Calu3 (cell line): ENCODE measurements around the gene PRKN. TPM values are rescaled to one million over a fixed set of nuclear protein-coding genes. Genes with fewer than 3 reads are reported as not detected.
A peak's percentile ranks its signal among the peaks of the same experiment; 100 is the strongest.

ENCODE experiments used
- BruUV-seq: library from RNA; stranded (reverse); fragments of 400-500 nt; replicated peaks from 2 replicates; lab custom pipeline; 2021; lab: Mats Ljungman, UMichigan
- CTCF ChIA-PET: fragments of 300-600 bp; sonication (Branson Sonifier 250); formaldehyde crosslinking; loops from one replicate; lab custom pipeline; 2022; ENCODE audit warnings: antibody characterized with exemption; lab: Charles Lee
- DNase-seq: peaks from one replicate; pipeline ENCODE4 v3.0.0; 2022
- H3K27ac Mint-ChIP-seq: one replicate; pipeline ENCODE4 v1.8.0; 2022; ENCODE audit warnings: mixed read lengths; ENCODE audit not compliant: unreplicated experiment
- H3K27me3 Mint-ChIP-seq: one replicate; pipeline ENCODE4 v1.8.0; 2022; ENCODE audit warnings: mixed read lengths; ENCODE audit not compliant: unreplicated experiment
- H3K36me3 Mint-ChIP-seq: one replicate; pipeline ENCODE4 v1.8.0; 2022; ENCODE audit warnings: mild to moderate bottlenecking, moderate library complexity, mixed read lengths; ENCODE audit not compliant: insufficient read depth, unreplicated experiment
- H3K4me1 Mint-ChIP-seq: one replicate; pipeline ENCODE4 v1.8.0; 2022; ENCODE audit warnings: mild to moderate bottlenecking, low read depth, mixed read lengths; ENCODE audit not compliant: unreplicated experiment
- H3K4me3 Mint-ChIP-seq: one replicate; pipeline ENCODE4 v1.8.0; 2022; ENCODE audit warnings: mild to moderate bottlenecking, low read depth, moderate library complexity, mixed read lengths; ENCODE audit not compliant: unreplicated experiment
- H3K9me3 Mint-ChIP-seq: one replicate; pipeline ENCODE4 v1.8.0; 2022; ENCODE audit warnings: low read depth, mixed read lengths; ENCODE audit not compliant: unreplicated experiment
- intact Hi-C: fragments of 100-400 bp; cut with micrococcal nuclease; formaldehyde crosslinking; loops from one replicate; pipeline ENCODE4 v1.10.0; 2022; ENCODE audit not compliant: unreplicated experiment
- total RNA-seq: library from RNA; stranded (reverse); gene quantifications from 2 replicates; pipeline ENCODE4 v1.2.3, GENCODE V29; 2022
- TF ChIP-seq, protein P1 (sequence below): fragments of 200-600 bp; IDR thresholded peaks from one replicate; pipeline ENCODE4 v1.8.0; 2022; ENCODE audit warnings: antibody characterized with exemption; ENCODE audit not compliant: unreplicated experiment

The PRKN gene
- total RNA-seq, 1 experiment from 2014 or later, result 3.8 TPM

DNA sequence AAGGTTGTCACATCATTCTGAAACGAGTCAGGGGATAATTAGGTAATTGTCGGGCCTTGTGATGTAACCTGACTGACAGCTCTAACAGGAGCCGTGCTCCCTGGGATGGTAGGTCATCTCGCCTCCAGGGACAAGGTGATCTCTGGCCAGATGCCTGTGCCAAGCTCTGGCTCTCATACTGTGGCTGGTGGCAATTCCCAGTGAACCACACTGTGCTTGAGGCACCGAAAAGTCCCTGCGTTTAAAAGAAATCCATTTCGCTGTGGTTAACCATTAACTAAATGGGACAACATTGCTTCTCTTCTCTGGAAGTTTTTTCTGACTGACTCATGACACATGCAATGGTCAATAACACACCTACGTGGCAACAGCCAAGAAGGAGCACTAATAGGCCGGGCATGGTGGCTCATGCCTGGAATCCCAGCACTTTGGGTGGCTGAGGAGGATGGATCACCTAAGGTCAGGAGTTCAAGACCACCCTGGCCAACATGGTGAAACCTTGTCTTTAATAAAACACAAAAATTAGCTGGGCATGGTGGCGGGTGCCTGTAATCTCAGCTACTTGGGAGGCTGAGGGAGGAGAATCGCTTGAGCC is 669.2 kb downstream of the PRKN start:
- H3K27me3 Mint-ChIP-seq, result no peaks in the 10 kb centered on the region
- intact Hi-C loops, result loop anchor here (5.0 kb wide), 1 partner anchor 136 kb away; no protein-coding TSS in a partner anchor
- TF ChIP-seq, protein P1, sequence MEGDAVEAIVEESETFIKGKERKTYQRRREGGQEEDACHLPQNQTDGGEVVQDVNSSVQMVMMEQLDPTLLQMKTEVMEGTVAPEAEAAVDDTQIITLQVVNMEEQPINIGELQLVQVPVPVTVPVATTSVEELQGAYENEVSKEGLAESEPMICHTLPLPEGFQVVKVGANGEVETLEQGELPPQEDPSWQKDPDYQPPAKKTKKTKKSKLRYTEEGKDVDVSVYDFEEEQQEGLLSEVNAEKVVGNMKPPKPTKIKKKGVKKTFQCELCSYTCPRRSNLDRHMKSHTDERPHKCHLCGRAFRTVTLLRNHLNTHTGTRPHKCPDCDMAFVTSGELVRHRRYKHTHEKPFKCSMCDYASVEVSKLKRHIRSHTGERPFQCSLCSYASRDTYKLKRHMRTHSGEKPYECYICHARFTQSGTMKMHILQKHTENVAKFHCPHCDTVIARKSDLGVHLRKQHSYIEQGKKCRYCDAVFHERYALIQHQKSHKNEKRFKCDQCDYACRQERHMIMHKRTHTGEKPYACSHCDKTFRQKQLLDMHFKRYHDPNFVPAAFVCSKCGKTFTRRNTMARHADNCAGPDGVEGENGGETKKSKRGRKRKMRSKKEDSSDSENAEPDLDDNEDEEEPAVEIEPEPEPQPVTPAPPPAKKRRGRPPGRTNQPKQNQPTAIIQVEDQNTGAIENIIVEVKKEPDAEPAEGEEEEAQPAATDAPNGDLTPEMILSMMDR, result no peak
- peak overlapping the region; percentile 24 for H3K4me3 Mint-ChIP-seq
- no TSS peak for BruUV-seq
- peak overlapping the region; percentile 87 for H3K27ac Mint-ChIP-seq
- peaks cover 30% of the 10 kb centered on the region for H3K4me1 Mint-ChIP-seq
- CTCF ChIA-PET, result interaction anchor here (0.6 kb wide), 1 partner anchor 400 kb away, joined by 5 read pairs; no protein-coding TSS in a partner anchor
- peaks cover 8% of the 10 kb centered on the region for H3K36me3 Mint-ChIP-seq
- DNase-seq, result peak; percentile 75
- no peaks in the 10 kb centered on the region for H3K9me3 Mint-ChIP-seq

DNA sequence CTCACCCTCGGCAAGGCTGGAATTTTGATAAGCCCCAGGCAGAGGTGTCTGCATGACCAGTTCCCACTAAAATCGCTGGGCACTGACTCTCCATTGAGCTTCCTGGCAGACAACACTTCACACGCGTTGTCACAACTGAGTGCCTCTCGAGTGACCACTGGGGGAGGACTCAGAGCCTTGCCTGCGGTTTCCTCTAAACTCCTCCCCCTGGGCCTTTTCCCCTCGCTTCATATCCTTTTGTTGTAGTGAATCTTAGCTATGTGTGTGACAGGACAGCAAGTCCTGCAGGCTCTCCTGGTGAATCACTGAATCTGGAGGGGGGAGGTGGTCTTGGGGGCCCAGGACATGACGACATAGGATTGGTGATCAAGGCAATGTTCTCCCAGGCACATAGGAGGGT is 670.8 kb downstream of the PRKN start:
- no peak overlapping the region for H3K27ac Mint-ChIP-seq
- no TSS peak for BruUV-seq
- H3K4me3 Mint-ChIP-seq, result no peak overlapping the region
- CTCF ChIA-PET, result no interaction called here
- intact Hi-C loops, result loop anchor here (5.0 kb wide), 1 partner anchor 134 kb away; no protein-coding TSS in a partner anchor
- TF ChIP-seq, protein P1, result no peak
- H3K4me1 Mint-ChIP-seq, result peaks cover 30% of the 10 kb centered on the region
- peaks cover 8% of the 10 kb centered on the region for H3K36me3 Mint-ChIP-seq
- DNase-seq, result no peak
- no peaks in the 10 kb centered on the region for H3K9me3 Mint-ChIP-seq
- H3K27me3 Mint-ChIP-seq, result no peaks in the 10 kb centered on the region

DNA sequence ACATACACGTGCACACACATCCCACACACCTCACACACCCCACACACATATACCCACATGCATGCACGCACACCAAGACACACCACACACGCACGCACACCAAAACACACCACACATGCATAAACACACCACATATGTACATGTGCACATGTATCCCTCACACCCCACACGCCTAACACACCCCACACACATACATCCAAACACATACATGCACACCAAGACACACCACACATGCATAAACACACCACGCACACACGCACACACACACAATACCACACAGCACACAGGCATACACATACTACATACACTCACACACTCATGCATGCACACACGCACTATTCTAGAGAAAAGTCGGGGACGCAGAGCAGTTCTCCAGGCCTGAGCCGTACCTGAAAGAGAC is 671.5 kb downstream of the PRKN start:
- no peak overlapping the region for H3K27ac Mint-ChIP-seq
- no peak for DNase-seq
- H3K4me3 Mint-ChIP-seq, result no peak overlapping the region
- TF ChIP-seq, protein P1, result no peak
- H3K36me3 Mint-ChIP-seq, result peaks cover 8% of the 10 kb centered on the region
- BruUV-seq, result no TSS peak
- H3K4me1 Mint-ChIP-seq, result peaks cover 30% of the 10 kb centered on the region
- H3K9me3 Mint-ChIP-seq, result no peaks in the 10 kb centered on the region
- CTCF ChIA-PET, result no interaction called here
- no peaks in the 10 kb centered on the region for H3K27me3 Mint-ChIP-seq
- intact Hi-C loops, result loop anchor here (5.0 kb wide), 1 partner anchor 134 kb away; no protein-coding TSS in a partner anchor

DNA sequence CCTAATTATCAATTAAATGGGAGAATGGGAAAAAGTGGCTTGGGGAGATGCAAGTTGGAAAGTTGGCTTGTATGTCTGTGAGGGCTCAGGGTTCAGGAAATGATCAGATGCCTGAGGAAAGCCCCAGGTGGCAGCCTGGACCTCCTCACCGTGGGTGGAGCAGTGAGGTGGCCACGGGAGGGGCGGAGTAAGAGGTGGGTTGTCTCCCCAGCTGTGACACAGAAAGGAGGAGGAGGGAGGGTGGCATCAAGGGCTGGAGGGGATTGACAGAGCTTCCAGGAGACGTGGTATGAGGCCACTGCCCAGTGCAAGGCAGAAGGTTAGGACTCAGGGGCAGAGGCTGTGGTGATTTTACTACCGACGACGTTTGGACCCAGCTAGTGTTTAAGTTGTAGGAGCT is 672.2 kb downstream of the PRKN start:
- intact Hi-C loops, result loop anchor here (5.0 kb wide), 1 partner anchor 133 kb away; no protein-coding TSS in a partner anchor
- DNase-seq, result peak; percentile 27
- Mint-ChIP-seq H3K27me3 (no peaks in the 10 kb centered on the region), H3K36me3 (peaks cover 8% of the 10 kb centered on the region), H3K4me3 (no peak overlapping the region), H3K27ac (no peak overlapping the region), H3K9me3 (no peaks in the 10 kb centered on the region), H3K4me1 (peaks cover 30% of the 10 kb centered on the region)
- no TSS peak for BruUV-seq
- TF ChIP-seq, protein P1, result no peak
- CTCF ChIA-PET, result no interaction called here
